ENCODE data around the gene TAC1. TPM values are rescaled to one million over a fixed set of nuclear protein-coding genes. Genes with fewer than 3 reads are reported as not detected.

The TAC1 gene
- total RNA-seq (not detected), polyA plus RNA-seq (under 1 TPM in 1 of 2 donors, not detected in 1; 0.06 TPM)
- long read RNA-seq, donor 1 = 0 reads
- long read RNA-seq, donor 2 = 0 reads
- long read RNA-seq, donor 3 = 0 reads

- WGBS, 2 donors = 1 to 3% methylated on average over 57 of the region's 57 CpGs
- Histone ChIP-seq H3K4me1 (peaks cover 0 to 24% (median 10%) of the 10 kb centered on the region in 9 donors), H3K4me3 (peak within 1 kb of the TSS in 4 of 10 donors; percentile 16 to 30 (median 24)), H3K36me3 (no peaks in the 10 kb centered on the region), H3K27ac (no peak within 1 kb of the TSS), H3K27me3 (peaks cover 12 to 97% (median 78%) of the 10 kb centered on the region in 7 donors), H3K9me3 (no peaks in the 10 kb centered on the region)
- TF ChIP-seq CTCF (IDR thresholded peaks at IDR 0.05) = no peak
- no peak for ATAC-seq
- DNase-seq = no peak
- intact Hi-C loops (cut with DNase I) = no loop called here
These were observed at the start of gene TAC1 for GRCh38 chr7:97731736-97732564. Gene TAC1, plus strand, starts transcription at chr7:97732086. Its CDS starts 527 bp downstream, at chr7:97732613.

GRCh38 chr7:97685952-97686351 is 45.9 kb upstream of the TAC1 start:
- H3K4me1 ChIP-seq = no peaks in the 10 kb centered on the region
- intact Hi-C loops (cut with DNase I) = no loop called here
- ATAC-seq (no peak), DNase-seq (no peak)
- no peaks in the 10 kb centered on the region for H3K36me3 ChIP-seq
- TF ChIP-seq CTCF (IDR thresholded peaks at IDR 0.05) = no peak
- H3K9me3 ChIP-seq = no peaks in the 10 kb centered on the region
- H3K27me3 ChIP-seq = no peaks in the 10 kb centered on the region
- H3K4me3 ChIP-seq = no peak overlapping the region
- WGBS, 2 donors = 63 to 78% methylated on average over 4 of the region's 4 CpGs
- H3K27ac ChIP-seq = no peak overlapping the region

- H3K4me1 ChIP-seq = no peaks in the 10 kb centered on the region
- DNase-seq = no peak
- 85 to 91% methylated on average over 1 of the region's 1 CpG for WGBS, 2 donors
- no peaks in the 10 kb centered on the region for H3K36me3 ChIP-seq
- intact Hi-C loops (cut with DNase I) = no loop called here
- H3K9me3 ChIP-seq = no peaks in the 10 kb centered on the region
- TF ChIP-seq CTCF (IDR thresholded peaks at IDR 0.05) = no peak
- H3K27ac ChIP-seq = no peak overlapping the region
- H3K27me3 ChIP-seq = no peaks in the 10 kb centered on the region
- no peak for ATAC-seq
- no peak overlapping the region for H3K4me3 ChIP-seq
These were observed 38.3 kb upstream of the TAC1 start for GRCh38 chr7:97693586-97693985.

GRCh38 chr7:97694355-97694754 is 37.5 kb upstream of the TAC1 start:
- no peak for ATAC-seq
- TF ChIP-seq CTCF (IDR thresholded peaks at IDR 0.05) = no peak
- no peak for DNase-seq
- no peaks in the 10 kb centered on the region for H3K9me3 ChIP-seq
- H3K36me3 ChIP-seq = no peaks in the 10 kb centered on the region
- no peaks in the 10 kb centered on the region for H3K4me1 ChIP-seq
- H3K4me3 ChIP-seq = no peak overlapping the region
- H3K27ac ChIP-seq = no peak overlapping the region
- H3K27me3 ChIP-seq = no peaks in the 10 kb centered on the region
- WGBS, 2 donors = 84 to 89% methylated on average over 2 of the region's 2 CpGs
- intact Hi-C loops (cut with DNase I) = no loop called here
